Erythroblast (primary cell): ENCODE measurements around the gene IL32.

Source experiments
- GATA1 ChIP-seq: IDR thresholded peaks from 2 replicates; pipeline ENCODE4 v1.6.1; 2011; ENCODE audit warnings: low read depth, mild to moderate bottlenecking, control low read depth, low read length, moderate library complexity
- POLR2A ChIP-seq: IDR thresholded peaks from 2 replicates; pipeline ENCODE4 v1.6.1; 2011; ENCODE audit warnings: mild to moderate bottlenecking, low read length

- TF ChIP-seq POLR2A (no peak), GATA1 (no peak)
Measured at GRCh38 chr16:3073448-3073847, 8.0 kb downstream of the IL32 start.
